OCI-LY3 (cell line): ENCODE data around the gene ZNF143.

ENCODE experiments used
- EZH2phosphoT487 ChIP-seq: fragments of 200-600 bp; shearing (Covaris generic); IDR thresholded peaks from 2 replicates; pipeline ENCODE4 v1.6.1; 2018; ENCODE audit warnings: antibody characterized with exemption, mixed run types, low read depth
- TF ChIP-seq, protein P1 (sequence below): fragments of 200-600, 300-600 bp; sonication (generic); IDR thresholded peaks from 2 replicates; pipeline ENCODE4 v1.5.1; 2014; ENCODE audit warnings: antibody characterized with exemption, low read length, low read depth

GRCh38 chr11:9571763-9572115, 110.9 kb downstream of the ZNF143 start:
- TF ChIP-seq, protein P1, sequence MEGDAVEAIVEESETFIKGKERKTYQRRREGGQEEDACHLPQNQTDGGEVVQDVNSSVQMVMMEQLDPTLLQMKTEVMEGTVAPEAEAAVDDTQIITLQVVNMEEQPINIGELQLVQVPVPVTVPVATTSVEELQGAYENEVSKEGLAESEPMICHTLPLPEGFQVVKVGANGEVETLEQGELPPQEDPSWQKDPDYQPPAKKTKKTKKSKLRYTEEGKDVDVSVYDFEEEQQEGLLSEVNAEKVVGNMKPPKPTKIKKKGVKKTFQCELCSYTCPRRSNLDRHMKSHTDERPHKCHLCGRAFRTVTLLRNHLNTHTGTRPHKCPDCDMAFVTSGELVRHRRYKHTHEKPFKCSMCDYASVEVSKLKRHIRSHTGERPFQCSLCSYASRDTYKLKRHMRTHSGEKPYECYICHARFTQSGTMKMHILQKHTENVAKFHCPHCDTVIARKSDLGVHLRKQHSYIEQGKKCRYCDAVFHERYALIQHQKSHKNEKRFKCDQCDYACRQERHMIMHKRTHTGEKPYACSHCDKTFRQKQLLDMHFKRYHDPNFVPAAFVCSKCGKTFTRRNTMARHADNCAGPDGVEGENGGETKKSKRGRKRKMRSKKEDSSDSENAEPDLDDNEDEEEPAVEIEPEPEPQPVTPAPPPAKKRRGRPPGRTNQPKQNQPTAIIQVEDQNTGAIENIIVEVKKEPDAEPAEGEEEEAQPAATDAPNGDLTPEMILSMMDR: no peak
- TF ChIP-seq EZH2phosphoT487: no peak
